ENCODE results near the gene PRLR. TPM values are rescaled to one million over a fixed set of nuclear protein-coding genes. Genes with fewer than 3 reads are reported as not detected.

Gene PRLR
- total and polyA plus RNA-seq, 10 of the 15 experiments (the other 5 are each of a cell fraction or from before 2014, with no cell fraction given), result 0.03 to 8.1 (median 0.20) TPM

- H4K20me1 ChIP-seq (ENCODE audit: control insufficient read depth, insufficient read depth), result no peaks in the 10 kb centered on the region
- ChIA-PET SMC1A (ENCODE audit: uncharacterized antibody, unreplicated experiment) (interaction anchor here (0.6 to 1.2 kb wide), 3 partner anchors 27 to 498 kb away, joined by 3 read pairs; no protein-coding TSS in a partner anchor), RAD21 (ENCODE audit: unreplicated experiment) (no interaction called here), POLR2A (no interaction called here), CTCF (interaction anchor here (0.6 to 1.4 kb wide), 6 partner anchors 13 to 758 kb away, joined by 3 to 5 read pairs (median 3); no protein-coding TSS in a partner anchor)
- BruUV-seq (replicated peaks), result no TSS peak
- peaks cover 0 to 2% of the 10 kb centered on the region in 2 experiments; a peak in 2 of 4 replicates for H3K27me3 ChIP-seq (replicated peaks in 1 of 2; ENCODE audit: control insufficient read depth in 2 of 2, insufficient read depth in 2 of 2, low read length in 1 of 2)
- no peaks in the 10 kb centered on the region for H3K9me3 ChIP-seq (replicated peaks; ENCODE audit: control insufficient read depth, insufficient read depth, low read length)
- DNase-seq (ENCODE audit: low read depth, low spot score) (no peak), ATAC-seq (peak; percentile 56), FAIRE-seq (no peak)
- H3K79me2 ChIP-seq (ENCODE audit: control insufficient read depth, insufficient read depth, low read length), result no peaks in the 10 kb centered on the region
- H3K9ac ChIP-seq (ENCODE audit: control insufficient read depth, insufficient read depth, low read length), result no peak overlapping the region
- TF ChIP-seq EP300 (IDR thresholded peaks at IDR 0.05; ENCODE audit: borderline replicate concordance in 1 of 2, control insufficient read depth in 1 of 2, low read depth in 2 of 2, low read length in 2 of 2) (no peak), EGR1 (IDR thresholded peaks at IDR 0.05; ENCODE audit: borderline replicate concordance in 1 of 2, low read depth in 2 of 2, low read length in 2 of 2) (no peak), SP1 (IDR thresholded peaks at IDR 0.05; ENCODE audit: low read depth, low read length) (no peak), SMC3 (IDR thresholded peaks at IDR 0.05; ENCODE audit: borderline replicate concordance, low read length) (no peak), YBX1 (IDR thresholded peaks at IDR 0.05) (no peak), HDAC2 (IDR thresholded peaks at IDR 0.05) (no peak), STAT1 (conservative IDR thresholded peaks at IDR 0.05) (no peak), EZH2 (IDR thresholded peaks at IDR 0.05; ENCODE audit: borderline replicate concordance, control insufficient read depth, low read depth, low read length) (no peak), ZNF24 (IDR thresholded peaks at IDR 0.05) (no peak)
- TF ChIP-seq, protein P1, sequence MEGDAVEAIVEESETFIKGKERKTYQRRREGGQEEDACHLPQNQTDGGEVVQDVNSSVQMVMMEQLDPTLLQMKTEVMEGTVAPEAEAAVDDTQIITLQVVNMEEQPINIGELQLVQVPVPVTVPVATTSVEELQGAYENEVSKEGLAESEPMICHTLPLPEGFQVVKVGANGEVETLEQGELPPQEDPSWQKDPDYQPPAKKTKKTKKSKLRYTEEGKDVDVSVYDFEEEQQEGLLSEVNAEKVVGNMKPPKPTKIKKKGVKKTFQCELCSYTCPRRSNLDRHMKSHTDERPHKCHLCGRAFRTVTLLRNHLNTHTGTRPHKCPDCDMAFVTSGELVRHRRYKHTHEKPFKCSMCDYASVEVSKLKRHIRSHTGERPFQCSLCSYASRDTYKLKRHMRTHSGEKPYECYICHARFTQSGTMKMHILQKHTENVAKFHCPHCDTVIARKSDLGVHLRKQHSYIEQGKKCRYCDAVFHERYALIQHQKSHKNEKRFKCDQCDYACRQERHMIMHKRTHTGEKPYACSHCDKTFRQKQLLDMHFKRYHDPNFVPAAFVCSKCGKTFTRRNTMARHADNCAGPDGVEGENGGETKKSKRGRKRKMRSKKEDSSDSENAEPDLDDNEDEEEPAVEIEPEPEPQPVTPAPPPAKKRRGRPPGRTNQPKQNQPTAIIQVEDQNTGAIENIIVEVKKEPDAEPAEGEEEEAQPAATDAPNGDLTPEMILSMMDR (IDR thresholded peaks at IDR 0.05 in 2 of 3, conservative IDR thresholded peaks at IDR 0.05 in 1 of 3; ENCODE audit: control insufficient read depth in 2 of 3, extremely low read depth in 1 of 3, insufficient read depth in 1 of 3, low read depth in 3 of 3, low read length in 3 of 3), result no peak
- intact Hi-C loops (cut with micrococcal nuclease; ENCODE audit: unreplicated experiment), result no loop called here
- no peaks in the 10 kb centered on the region for H3K4me1 ChIP-seq (ENCODE audit: control insufficient read depth, insufficient read depth, low read length)
- WGBS (ENCODE audit: insufficient coverage, insufficient replicate concordance, low lambda C conversion rate, missing lambda C conversion rate), result 27% methylated on average over 4 of the region's 4 CpGs
- in situ Hi-C loops (cut with MboI), result no loop called here
- H3K36me3 ChIP-seq (ENCODE audit: control insufficient read depth in 2 of 2, insufficient read depth in 2 of 2, low read length in 1 of 2), result no peaks in the 10 kb centered on the region
- no peak overlapping the region for H3K4me2 ChIP-seq (ENCODE audit: control insufficient read depth, insufficient read depth)
- H2AFZ ChIP-seq (ENCODE audit: control insufficient read depth, low read depth, low read length), result no peak overlapping the region
- no peak overlapping the region for H3K27ac ChIP-seq (ENCODE audit: control insufficient read depth, insufficient read depth)
- no peak overlapping the region for H3K4me3 ChIP-seq
Measured at GRCh38 chr5:35029333-35029732, 201.0 kb downstream of the PRLR start.
